HG03045 (cell line): Measurements from ENCODE around the gene KCNJ4.

Experiments
- ATAC-seq: cut with Tn5 transposase; IDR thresholded peaks from one replicate; pipeline ENCODE4 v1.9.1; 2021; ENCODE audit warnings: mild to moderate bottlenecking, moderate library complexity; ENCODE audit not compliant: unreplicated experiment

Gene KCNJ4

GRCh38 chr22:38455076-38455529 lies at the start of gene KCNJ4:
TSS of gene KCNJ4 (minus strand) at chr22:38455199. CDS start at chr22:38428132, 27,067 bp downstream.
- ATAC-seq: no peak

- ATAC-seq: no peak
These were observed 48.0 kb upstream of the KCNJ4 start for GRCh38 chr22:38503021-38503420.

GRCh38 chr22:38501797-38502672 lies 47.0 kb upstream of the KCNJ4 start:
- no peak for ATAC-seq

- ATAC-seq: no peak
These were observed 42.9 kb upstream of the KCNJ4 start for GRCh38 chr22:38497869-38498268.

GRCh38 chr22:38494939-38495338 lies 39.9 kb upstream of the KCNJ4 start:
- ATAC-seq: no peak

GRCh38 chr22:38494498-38494897 lies 39.5 kb upstream of the KCNJ4 start:
- no peak for ATAC-seq

GRCh38 chr22:38491707-38492348 lies 36.8 kb upstream of the KCNJ4 start:
- ATAC-seq: no peak

- ATAC-seq: no peak
These were observed 35.9 kb upstream of the KCNJ4 start for GRCh38 chr22:38490915-38491314.

GRCh38 chr22:38490475-38490874 lies 35.5 kb upstream of the KCNJ4 start:
- no peak for ATAC-seq

- ATAC-seq: no peak
These were observed 34.7 kb upstream of the KCNJ4 start for GRCh38 chr22:38489561-38490145.

- ATAC-seq: no peak
These were observed 34.1 kb upstream of the KCNJ4 start for GRCh38 chr22:38489142-38489541.

GRCh38 chr22:38487946-38488345 lies 32.9 kb upstream of the KCNJ4 start:
- ATAC-seq: no peak

- no peak for ATAC-seq
These were observed 30.8 kb upstream of the KCNJ4 start for GRCh38 chr22:38485783-38486182.

GRCh38 chr22:38484244-38484643 lies 29.2 kb upstream of the KCNJ4 start:
- no peak for ATAC-seq

- no peak for ATAC-seq
These were observed 27.8 kb upstream of the KCNJ4 start for GRCh38 chr22:38482662-38483308.

- ATAC-seq: no peak
These were observed 26.9 kb upstream of the KCNJ4 start for GRCh38 chr22:38481871-38482332.

- no peak for ATAC-seq
These were observed 26.3 kb upstream of the KCNJ4 start for GRCh38 chr22:38481162-38481870.

GRCh38 chr22:38479096-38479837 lies 24.3 kb upstream of the KCNJ4 start:
- ATAC-seq: no peak

GRCh38 chr22:38477585-38477984 lies 22.6 kb upstream of the KCNJ4 start:
- no peak for ATAC-seq
